ENCODE results near the gene SRGAP1. TPM values are rescaled to one million over a fixed set of nuclear protein-coding genes. Genes with fewer than 3 reads are reported as not detected.

Gene SRGAP1
- polyA plus RNA-seq, 6 donors from 2014 or later: 0.01 to 0.26 (median 0.05) TPM

- ATAC-seq (ENCODE audit: low read depth in 2 of 2) (no peak), DNase-seq (no peak)
- Mint-ChIP-seq H3K36me3 (no peaks in the 10 kb centered on the region), H3K9me3 (no peaks in the 10 kb centered on the region), H3K4me3 (no peak overlapping the region), H3K27ac (no peak overlapping the region), H3K27me3 (no peaks in the 10 kb centered on the region), H3K4me1 (peaks cover 2 to 10% (median 7%) of the 10 kb centered on the region in 3 donors)
These were observed 98.2 kb downstream of the SRGAP1 start for GRCh38 chr12:63942464-63943241.

DNA sequence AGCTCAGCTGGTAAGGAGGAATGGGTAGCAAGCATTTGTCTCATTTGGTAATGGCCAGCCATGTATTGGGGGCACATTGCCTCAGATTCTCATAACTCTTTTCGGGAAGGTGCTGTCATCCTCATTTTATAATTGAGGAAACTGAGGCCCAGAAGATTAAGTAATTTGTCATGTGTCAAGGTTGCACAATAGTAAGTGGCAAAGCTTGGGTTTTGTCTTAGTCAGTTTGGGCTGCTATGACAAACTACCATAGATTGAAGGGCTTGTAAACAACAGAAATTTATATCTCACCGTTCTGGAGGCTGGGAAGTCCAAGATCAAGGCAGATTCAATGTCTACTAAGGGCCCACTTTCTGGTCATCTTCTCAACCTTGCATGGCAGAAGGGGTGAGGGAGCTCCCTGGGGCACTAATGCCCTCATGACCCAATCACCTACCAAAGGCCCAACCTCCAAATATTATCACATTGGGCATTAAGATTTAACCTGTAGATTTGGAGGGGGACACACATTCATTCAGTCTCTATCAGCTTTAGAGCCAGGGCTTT lies 99.6 kb downstream of the SRGAP1 start:
- no peaks in the 10 kb centered on the region for H3K9me3 Mint-ChIP-seq
- ATAC-seq (ENCODE audit: low read depth in 2 of 2) (no peak), DNase-seq (no peak)
- no peaks in the 10 kb centered on the region for H3K27me3 Mint-ChIP-seq
- peaks cover 2 to 10% (median 7%) of the 10 kb centered on the region in 3 donors for H3K4me1 Mint-ChIP-seq
- no peaks in the 10 kb centered on the region for H3K36me3 Mint-ChIP-seq
- H3K27ac Mint-ChIP-seq: no peak overlapping the region
- no peak overlapping the region for H3K4me3 Mint-ChIP-seq

- peaks cover 2 to 10% (median 7%) of the 10 kb centered on the region in 3 donors for H3K4me1 Mint-ChIP-seq
- no peak overlapping the region for H3K27ac Mint-ChIP-seq
- no peaks in the 10 kb centered on the region for H3K9me3 Mint-ChIP-seq
- no peak for ATAC-seq (ENCODE audit: low read depth in 2 of 2)
- H3K4me3 Mint-ChIP-seq: no peak overlapping the region
- DNase-seq: no peak
- peaks cover 0 to under 1% (median 0%) of the 10 kb centered on the region in 3 donors for H3K27me3 Mint-ChIP-seq
- H3K36me3 Mint-ChIP-seq: no peaks in the 10 kb centered on the region
These were observed 100.2 kb downstream of the SRGAP1 start for GRCh38 chr12:63944586-63945228.

- no peak for DNase-seq
- H3K27me3 Mint-ChIP-seq: peaks cover 0 to 8% (median 6%) of the 10 kb centered on the region in 3 donors
- no peaks in the 10 kb centered on the region for H3K36me3 Mint-ChIP-seq
- no peak overlapping the region for H3K4me3 Mint-ChIP-seq
- peaks cover 2 to 10% (median 7%) of the 10 kb centered on the region in 3 donors for H3K4me1 Mint-ChIP-seq
- H3K9me3 Mint-ChIP-seq: no peaks in the 10 kb centered on the region
- H3K27ac Mint-ChIP-seq: no peak overlapping the region
- no peak for ATAC-seq (ENCODE audit: low read depth in 2 of 2)
These were observed 101.3 kb downstream of the SRGAP1 start for GRCh38 chr12:63945777-63946176.

- Mint-ChIP-seq H3K9me3 (no peaks in the 10 kb centered on the region), H3K4me3 (no peak overlapping the region), H3K36me3 (no peaks in the 10 kb centered on the region), H3K27ac (no peak overlapping the region), H3K4me1 (peaks cover 2 to 10% (median 7%) of the 10 kb centered on the region in 3 donors), H3K27me3 (peaks cover 0 to 13% (median 8%) of the 10 kb centered on the region in 3 donors)
- ATAC-seq (ENCODE audit: low read depth in 2 of 2): no peak
- DNase-seq: no peak
These were observed 103.7 kb downstream of the SRGAP1 start for GRCh38 chr12:63948211-63948610.

DNA sequence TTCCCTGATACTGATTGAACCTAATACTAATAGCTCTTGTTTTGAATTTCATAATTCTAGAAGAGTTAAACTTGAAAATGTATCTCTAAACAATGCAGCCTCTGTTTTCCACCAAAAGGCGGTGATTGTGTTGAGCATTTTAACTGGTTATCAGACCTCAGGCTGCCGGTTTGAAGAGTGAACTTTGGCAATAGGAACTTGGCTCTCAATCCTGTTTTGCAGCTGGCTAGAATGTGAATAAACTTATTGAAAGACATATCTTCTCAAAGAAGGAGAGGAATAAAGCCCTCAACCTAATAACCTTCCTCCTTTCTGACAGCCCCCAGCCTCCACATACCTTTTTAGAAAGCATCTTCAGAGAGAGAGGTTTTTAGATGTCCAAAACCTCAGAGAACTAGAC lies 105.4 kb downstream of the SRGAP1 start:
- Mint-ChIP-seq H3K27me3 (peaks cover 0 to 13% (median 8%) of the 10 kb centered on the region in 3 donors), H3K36me3 (no peaks in the 10 kb centered on the region), H3K9me3 (no peaks in the 10 kb centered on the region), H3K27ac (no peak overlapping the region), H3K4me3 (no peak overlapping the region), H3K4me1 (peaks cover 0 to 8% (median 6%) of the 10 kb centered on the region in 3 donors)
- no peak for DNase-seq
- ATAC-seq (ENCODE audit: low read depth in 2 of 2): no peak

- DNase-seq: no peak
- ATAC-seq (ENCODE audit: low read depth in 2 of 2): no peak
- Mint-ChIP-seq H3K9me3 (no peaks in the 10 kb centered on the region), H3K27me3 (peaks cover 0 to 13% (median 8%) of the 10 kb centered on the region in 3 donors), H3K4me1 (no peaks in the 10 kb centered on the region), H3K36me3 (no peaks in the 10 kb centered on the region), H3K4me3 (no peak overlapping the region), H3K27ac (no peak overlapping the region)
These were observed 108.5 kb downstream of the SRGAP1 start for GRCh38 chr12:63952995-63953394.

- Mint-ChIP-seq H3K27ac (no peak overlapping the region), H3K4me1 (no peaks in the 10 kb centered on the region), H3K9me3 (no peaks in the 10 kb centered on the region), H3K27me3 (peaks cover 0 to 11% (median 7%) of the 10 kb centered on the region in 3 donors), H3K36me3 (no peaks in the 10 kb centered on the region), H3K4me3 (no peak overlapping the region)
- DNase-seq (no peak), ATAC-seq (ENCODE audit: low read depth in 2 of 2) (no peak)
These were observed 111.5 kb downstream of the SRGAP1 start for GRCh38 chr12:63955831-63956666.

DNA sequence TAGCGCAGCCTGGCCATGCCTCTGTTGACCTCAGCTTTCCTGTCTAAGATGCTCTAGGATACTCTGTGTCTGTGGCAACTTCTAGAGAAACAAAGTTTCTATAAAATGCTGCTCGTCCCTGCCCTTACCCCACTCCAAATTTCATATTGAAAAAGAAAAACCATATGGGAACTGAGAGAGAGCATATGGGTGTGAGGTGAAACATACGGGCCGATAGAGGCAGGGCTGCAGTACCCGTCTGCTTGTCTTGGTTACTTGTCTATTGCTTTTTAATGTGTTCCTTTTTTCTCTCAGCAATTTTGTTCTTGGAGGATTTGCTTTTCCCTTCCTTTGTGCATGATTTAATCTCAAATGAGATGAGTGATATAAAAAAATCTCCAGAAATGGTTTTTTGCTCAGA lies 113.0 kb downstream of the SRGAP1 start:
- Mint-ChIP-seq H3K27me3 (peaks cover 0 to 11% (median 0%) of the 10 kb centered on the region in 3 donors), H3K4me1 (no peaks in the 10 kb centered on the region), H3K36me3 (no peaks in the 10 kb centered on the region), H3K27ac (no peak overlapping the region), H3K9me3 (no peaks in the 10 kb centered on the region), H3K4me3 (peak overlapping the region in 1 of 8 donors; percentile 62)
- ATAC-seq (ENCODE audit: low read depth in 2 of 2) (no peak), DNase-seq (no peak)

DNA sequence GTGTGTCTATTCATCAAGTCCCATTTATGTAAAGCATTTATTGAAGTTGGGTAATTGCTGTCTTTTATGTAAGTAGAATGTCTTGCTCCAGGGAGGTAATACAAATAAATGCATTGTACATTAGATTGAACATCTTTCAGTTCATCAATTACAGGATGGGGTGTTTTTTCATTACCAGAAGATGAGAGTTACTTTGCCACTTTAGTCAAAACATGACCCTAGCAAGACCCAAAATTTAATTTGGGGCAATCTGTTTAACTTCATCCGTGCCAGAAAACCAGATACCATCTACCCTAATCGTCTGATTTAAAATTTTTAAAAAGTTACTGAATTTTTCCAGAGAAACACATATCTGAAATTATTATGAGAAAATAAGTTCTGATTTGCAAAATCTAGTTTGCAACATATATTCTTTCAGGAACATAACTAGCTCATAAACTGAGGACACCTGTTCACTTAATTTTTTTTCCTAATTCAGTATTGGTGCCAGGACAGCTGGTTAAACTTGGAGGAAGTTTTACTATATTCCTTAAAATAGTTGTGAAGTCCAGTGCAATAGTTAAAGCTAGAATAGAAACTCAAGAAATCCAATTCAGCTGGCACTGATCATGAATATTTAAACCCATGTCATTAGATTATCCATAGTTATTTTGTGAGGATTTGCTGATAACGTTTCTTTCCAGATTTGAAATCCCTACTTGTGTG lies 114.5 kb downstream of the SRGAP1 start:
- peaks cover 0 to 11% (median 0%) of the 10 kb centered on the region in 3 donors for H3K27me3 Mint-ChIP-seq
- no peak overlapping the region for H3K27ac Mint-ChIP-seq
- H3K36me3 Mint-ChIP-seq: no peaks in the 10 kb centered on the region
- no peaks in the 10 kb centered on the region for H3K4me1 Mint-ChIP-seq
- no peak overlapping the region for H3K4me3 Mint-ChIP-seq
- H3K9me3 Mint-ChIP-seq: peaks cover 0 to 2% (median 0%) of the 10 kb centered on the region in 7 donors
- ATAC-seq (ENCODE audit: low read depth in 2 of 2) (no peak), DNase-seq (no peak)

GRCh38 chr12:63961048-63961447 lies 116.5 kb downstream of the SRGAP1 start:
- Mint-ChIP-seq H3K27me3 (peaks cover 0 to 11% (median 0%) of the 10 kb centered on the region in 3 donors), H3K4me1 (no peaks in the 10 kb centered on the region)

DNA sequence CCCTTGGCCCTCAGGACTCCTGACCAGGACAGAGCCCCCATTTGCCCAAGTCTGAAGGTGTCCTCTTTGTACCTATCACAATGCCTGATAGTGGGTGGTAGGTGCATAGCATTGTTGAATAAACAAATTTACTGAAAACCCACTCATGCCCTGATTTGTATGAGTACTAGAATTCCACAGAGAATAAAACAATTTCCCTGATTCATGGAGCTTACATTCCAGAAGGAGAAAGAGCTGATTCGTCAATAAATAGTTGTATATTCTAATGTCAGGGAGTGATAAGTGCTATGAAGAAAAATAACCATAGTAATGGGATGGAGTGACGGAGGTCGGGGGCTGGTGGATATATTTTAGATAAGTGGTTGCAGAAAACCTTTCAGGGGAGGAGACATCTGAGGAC lies 117.0 kb downstream of the SRGAP1 start:
- H3K4me3 Mint-ChIP-seq: no peak overlapping the region
- no peak overlapping the region for H3K27ac Mint-ChIP-seq
- ATAC-seq (ENCODE audit: low read depth in 2 of 2) (no peak), DNase-seq (no peak)
- H3K27me3 Mint-ChIP-seq: peaks cover 0 to 11% (median 0%) of the 10 kb centered on the region in 3 donors
- H3K9me3 Mint-ChIP-seq: peaks cover 0 to 2% (median 0%) of the 10 kb centered on the region in 7 donors
- H3K36me3 Mint-ChIP-seq: no peaks in the 10 kb centered on the region
- no peaks in the 10 kb centered on the region for H3K4me1 Mint-ChIP-seq

More at GRCh38 chr12:63961048-63961447, 116.5 kb downstream of the SRGAP1 start:
- Mint-ChIP-seq H3K27ac (no peak overlapping the region), H3K9me3 (peaks cover 0 to 2% (median 0%) of the 10 kb centered on the region in 7 donors), H3K4me3 (no peak overlapping the region), H3K36me3 (no peaks in the 10 kb centered on the region)
- ATAC-seq (ENCODE audit: low read depth in 2 of 2): no peak
- DNase-seq: no peak

DNA sequence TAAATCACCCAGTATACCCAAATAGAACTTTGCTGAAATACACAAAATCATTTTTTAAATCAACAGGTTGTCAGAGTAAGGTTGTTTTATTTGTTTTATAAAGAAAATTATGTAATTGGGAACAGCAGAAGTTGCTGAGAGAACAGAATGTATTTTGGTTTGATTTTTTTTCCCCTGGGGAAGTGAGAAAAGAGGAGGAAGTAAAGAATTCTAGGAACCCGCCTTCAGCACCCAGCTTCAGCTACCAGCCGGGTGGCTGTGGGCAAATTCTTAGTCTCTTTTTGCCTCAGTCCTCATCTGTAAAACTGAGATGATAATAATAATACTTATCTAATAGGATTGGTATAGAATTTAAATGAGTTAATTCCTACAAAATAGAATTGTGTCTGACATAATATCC lies 119.4 kb downstream of the SRGAP1 start:
- ATAC-seq (ENCODE audit: low read depth in 2 of 2) (no peak), DNase-seq (no peak)
- H3K27ac Mint-ChIP-seq: no peak overlapping the region
- no peak overlapping the region for H3K4me3 Mint-ChIP-seq
- no peaks in the 10 kb centered on the region for H3K36me3 Mint-ChIP-seq
- H3K27me3 Mint-ChIP-seq: peaks cover 0 to 11% (median 0%) of the 10 kb centered on the region in 3 donors
- no peaks in the 10 kb centered on the region for H3K4me1 Mint-ChIP-seq
- peaks cover 0 to 2% (median 0%) of the 10 kb centered on the region in 7 donors for H3K9me3 Mint-ChIP-seq
